GM18907 (cell line): ENCODE data around the gene SSBP3.
A peak's percentile ranks its signal among the peaks of the same experiment; 100 is the strongest.

Experiments used
- ATAC-seq: cut with Tn5 transposase; IDR thresholded peaks from one replicate; pipeline ENCODE4 v1.9.1; 2021; ENCODE audit warnings: mild to moderate bottlenecking, moderate library complexity; ENCODE audit not compliant: unreplicated experiment

Gene SSBP3

DNA sequence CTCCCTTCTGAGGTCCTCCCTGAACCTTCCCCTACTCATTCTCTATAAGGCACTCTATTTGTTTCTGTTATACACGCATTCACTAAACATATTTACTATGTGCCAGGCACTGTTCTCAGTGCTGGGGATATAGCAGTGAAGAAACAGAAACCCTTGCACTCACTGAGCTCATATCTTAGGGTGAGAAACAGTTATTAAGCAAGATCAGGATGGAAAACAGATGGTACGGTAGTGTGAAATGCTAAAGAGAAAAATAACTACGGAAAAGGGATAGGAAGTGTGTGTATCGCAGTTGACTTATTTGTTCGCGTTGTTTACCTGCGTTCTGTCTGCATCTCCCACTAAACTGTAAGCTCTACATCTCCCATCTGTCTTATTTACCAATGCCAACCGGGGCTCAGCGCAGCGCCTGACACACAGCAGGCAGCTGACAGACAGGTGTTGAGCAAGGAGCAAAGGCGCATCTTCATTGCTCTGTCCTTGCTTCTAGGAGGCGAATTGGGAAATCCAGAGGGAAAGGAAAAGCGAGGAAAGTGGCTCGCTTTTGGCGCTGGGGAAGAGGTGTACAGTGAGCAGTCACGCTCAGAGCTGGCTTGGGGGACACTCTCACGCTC lies 206.9 kb downstream of the SSBP3 start:
- ATAC-seq, result peak; percentile 7

DNA sequence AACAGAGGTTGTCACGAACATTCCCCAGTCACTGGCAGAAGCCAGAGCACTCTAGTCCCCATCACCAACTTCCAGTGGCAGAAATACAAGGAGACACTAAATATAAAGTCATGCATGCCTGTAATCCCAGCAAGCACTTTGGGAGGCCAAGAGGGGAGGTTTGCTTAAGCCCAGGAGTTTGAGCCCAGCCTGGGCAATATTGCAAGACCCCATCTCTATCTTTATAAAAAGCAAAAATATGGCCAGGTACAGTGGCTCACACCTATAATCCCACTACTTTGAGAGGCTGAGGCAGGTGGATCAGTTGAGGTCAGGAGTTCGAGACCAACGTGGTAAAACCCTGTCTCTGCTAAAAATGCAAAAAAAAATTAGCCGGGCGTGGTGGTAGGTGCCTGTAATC lies 212.7 kb downstream of the SSBP3 start:
- no peak for ATAC-seq

DNA sequence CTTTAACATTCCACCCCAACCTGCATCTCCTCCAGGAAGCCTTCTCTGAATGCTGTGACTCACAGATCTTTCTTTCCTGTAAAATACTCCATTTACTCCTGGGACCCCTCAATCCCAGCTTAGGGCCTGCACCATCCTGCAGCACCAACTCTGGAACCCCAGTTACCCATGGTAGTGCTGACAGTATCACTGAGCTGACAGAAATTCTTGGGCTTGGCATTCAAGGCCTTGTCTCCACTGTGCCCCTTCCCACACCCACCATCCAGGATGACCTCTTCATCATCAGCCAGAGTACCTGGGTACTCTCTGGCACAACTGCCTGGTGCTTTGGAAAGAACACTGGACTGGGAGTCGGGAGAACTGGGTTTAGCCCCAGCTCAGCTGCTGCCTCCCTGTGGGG lies 214.7 kb downstream of the SSBP3 start:
- ATAC-seq, result no peak

DNA sequence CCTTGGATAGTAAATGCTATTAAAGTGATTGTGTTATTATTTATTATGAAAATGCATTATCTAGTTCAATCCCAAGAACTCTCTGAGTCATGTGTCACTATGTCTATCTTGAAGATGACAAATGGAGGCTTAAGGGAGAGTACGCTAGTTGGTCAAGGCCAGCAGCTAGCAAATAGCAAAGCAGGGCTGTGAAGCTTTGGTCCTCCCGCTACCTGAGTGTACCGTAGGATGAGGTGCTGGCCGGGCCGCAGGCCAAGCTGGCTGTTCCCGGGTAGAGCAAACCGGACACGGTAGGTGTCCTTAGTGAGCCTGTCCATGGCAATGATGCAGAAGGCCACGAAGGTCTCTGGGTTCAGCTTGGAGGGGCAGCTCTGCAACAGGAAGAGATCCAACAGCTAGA lies 215.7 kb downstream of the SSBP3 start:
- ATAC-seq, result no peak

DNA sequence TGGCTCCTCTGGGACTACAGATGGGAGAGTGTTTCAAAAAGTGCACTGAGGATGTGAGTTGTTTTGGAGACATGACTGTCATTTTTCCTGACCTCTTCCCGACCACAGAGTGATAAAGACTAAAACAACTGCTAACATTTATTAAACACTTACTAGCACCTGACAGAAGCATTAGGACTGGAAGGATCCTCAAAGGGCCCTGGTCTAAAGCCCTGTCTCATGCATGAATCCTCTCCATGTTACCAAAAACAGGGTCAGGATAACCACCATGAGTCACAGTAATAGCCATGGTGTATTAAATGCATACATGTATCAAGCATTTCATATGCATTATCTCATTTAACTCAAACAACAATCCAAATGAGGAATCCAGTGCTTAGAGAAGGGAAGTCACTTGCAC lies 217.9 kb downstream of the SSBP3 start:
- no peak for ATAC-seq

DNA sequence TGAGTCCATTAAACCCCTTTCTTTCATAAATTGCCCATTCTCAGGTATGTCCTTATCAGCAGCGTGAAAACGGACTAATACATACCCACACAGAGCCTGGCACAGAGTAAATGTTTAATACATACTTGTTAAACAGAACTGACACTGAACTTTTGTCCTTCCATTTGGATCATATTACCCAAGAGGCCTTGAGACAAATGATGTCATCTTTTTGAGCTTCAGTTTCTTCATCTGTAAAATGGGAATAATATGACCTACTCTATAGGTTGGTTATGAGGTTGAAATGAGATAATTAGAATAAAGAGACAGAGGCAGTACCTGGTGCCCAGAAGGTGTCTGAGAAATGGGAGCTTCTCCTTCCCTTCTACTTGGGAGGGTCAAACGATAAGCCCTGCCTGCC lies 220.1 kb downstream of the SSBP3 start:
- ATAC-seq, result no peak

DNA sequence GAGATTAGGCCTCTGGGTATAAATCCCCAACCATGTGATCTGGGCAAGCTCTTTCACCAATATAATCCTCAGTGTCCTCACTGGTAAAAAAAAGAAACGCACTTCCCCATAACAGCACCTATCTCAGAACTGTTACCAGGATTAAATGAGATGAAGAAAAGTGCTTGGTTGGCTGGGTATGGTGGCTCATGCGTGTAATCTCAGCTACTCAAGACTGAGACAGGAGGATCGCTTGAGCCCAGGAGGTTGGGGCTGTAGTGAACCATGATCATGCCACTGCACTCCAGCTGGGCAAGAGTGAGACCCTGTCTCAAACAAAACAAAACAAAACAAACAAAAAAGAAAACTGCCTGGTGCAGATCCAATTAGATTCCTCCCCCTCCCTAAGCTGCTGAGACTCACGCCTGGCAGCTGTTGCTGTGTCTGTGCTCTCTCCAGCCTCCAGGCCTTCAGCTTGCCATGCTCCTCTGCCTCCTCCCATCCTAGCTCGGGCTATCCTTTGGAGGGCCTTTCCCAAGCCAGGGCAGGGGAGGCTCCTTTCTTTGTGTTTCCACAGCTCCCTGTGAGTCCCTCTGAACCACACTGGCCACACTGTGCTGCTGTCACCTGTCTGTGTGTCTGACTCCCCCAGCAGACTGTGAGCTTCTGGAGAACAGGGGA lies 225.4 kb downstream of the SSBP3 start:
- ATAC-seq, result no peak

DNA sequence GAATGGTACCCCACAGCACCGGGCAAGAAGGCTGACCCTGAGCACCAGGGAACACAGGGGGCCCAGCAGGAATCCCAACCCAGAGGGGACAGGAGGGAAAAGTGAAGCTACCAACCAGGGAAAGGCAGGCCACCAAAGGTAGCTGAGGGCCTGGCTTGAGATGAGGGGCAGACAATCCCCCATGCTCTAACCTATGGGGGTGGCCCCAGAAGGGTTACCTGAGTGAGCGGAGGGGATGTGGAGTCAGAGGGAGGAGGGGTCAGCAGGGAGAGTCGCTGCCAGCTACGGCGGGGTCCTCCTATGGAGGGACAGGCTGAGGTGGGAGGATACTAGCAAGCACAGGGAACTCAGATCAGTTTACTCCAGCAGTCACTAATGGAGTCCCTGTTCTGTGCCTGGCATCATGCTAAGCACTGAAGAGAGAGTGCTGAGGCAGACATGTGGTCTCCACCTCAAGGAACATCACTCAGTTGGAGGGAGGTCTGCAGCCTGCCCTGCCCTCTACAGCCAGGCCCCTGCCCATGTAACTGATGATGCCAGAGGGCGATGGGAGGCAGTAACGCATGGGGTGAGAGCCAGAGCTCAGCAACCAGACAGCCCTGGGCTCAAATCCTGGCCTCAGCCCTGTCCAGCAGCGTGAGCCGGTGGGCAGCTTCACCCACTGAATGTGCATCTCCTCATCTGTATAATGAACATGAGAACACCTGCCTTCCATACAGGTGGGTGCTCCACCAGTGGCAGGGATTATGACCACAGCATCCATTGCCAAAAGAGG lies 227.7 kb downstream of the SSBP3 start:
- no peak for ATAC-seq

DNA sequence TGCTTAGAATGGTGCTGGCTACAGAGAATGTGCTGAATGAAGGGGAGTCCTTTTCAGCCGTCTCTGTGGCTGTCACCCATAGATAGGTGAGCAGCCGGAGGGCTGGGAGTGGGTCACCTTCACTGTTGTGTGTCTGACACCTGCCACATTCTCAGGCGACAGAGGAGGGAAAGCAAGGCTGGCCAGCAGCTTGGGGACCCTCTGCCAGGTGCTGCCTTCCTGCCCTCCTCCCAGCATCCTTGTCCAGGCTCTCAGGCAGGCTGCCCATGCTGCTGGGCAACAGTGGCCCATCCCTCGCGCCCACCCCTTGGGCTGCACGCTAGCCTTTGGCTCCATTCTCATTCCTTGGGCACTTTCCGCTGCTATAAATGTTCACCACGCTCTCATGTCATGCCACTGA lies 228.5 kb downstream of the SSBP3 start:
- no peak for ATAC-seq

DNA sequence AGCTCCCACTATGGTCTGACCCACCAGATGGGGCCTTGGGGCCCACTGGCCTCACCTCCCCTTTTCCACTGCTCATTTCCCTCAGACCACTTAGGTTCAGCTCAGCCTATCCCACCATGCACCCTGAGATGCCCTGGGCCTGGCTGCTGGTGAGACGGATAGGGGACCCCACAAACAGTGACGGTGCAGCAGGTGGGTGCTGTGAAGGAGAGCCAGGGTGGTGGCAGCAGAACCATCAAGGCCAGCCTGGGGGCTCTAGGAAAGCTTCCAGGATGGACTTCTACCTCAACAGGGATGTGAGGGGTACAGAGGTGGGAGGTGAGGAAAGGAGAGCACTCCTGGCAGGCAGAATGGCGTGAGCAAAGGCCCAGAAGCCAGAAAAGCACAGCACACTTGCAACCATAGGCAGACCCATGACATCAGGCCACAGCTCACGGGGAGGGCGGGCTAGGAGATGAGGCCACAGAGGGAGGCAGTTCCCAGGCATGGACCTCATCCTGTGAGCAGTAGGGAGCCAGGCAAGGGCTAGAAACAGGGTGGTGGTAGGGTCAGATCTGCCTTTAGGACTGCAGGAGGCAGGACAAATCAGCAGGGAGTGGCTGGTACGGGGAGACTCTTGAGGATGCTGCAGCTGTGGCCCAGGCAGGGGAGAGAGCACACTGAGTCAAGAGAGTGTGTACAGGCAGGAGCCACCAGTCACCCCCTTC lies 229.4 kb downstream of the SSBP3 start:
- no peak for ATAC-seq
